HCT116 (cell line): Measurements from ENCODE around the gene LRRC8B. TPM values are rescaled to one million over a fixed set of nuclear protein-coding genes. Genes with fewer than 3 reads are reported as not detected.

Source experiments
- ATAC-seq: fragments of 200-7000 bp; cut with Tn5 transposase; 2 replicates; pipeline ENCODE4 v1.9.1; 2020; ENCODE audit warnings: mild to moderate bottlenecking, moderate library complexity
- BruUV-seq: library from RNA; stranded (reverse); fragments of 400-500 nt; replicated peaks from 2 replicates; lab custom pipeline; 2021; lab: Mats Ljungman, UMichigan
- CTCF ChIA-PET: fragments of 300-600 bp; sonication (Branson Sonifier 250); formaldehyde crosslinking; loops from one replicate; lab custom pipeline; 2021; ENCODE audit warnings: antibody characterized with exemption; lab: Charles Lee
- POLR2A ChIA-PET: fragments of 300-600, 350-600 bp; sonication (Branson Sonifier 250); formaldehyde crosslinking; loops from one replicate; lab custom pipeline; 2021; ENCODE audit warnings: antibody characterized with exemption; lab: Charles Lee
- RAD21 ChIA-PET, 2 experiments: fragments of 300-600 bp; sonication (Branson Sonifier 250); formaldehyde crosslinking; loops; one replicate each; lab custom pipeline; 2023; ENCODE audit warnings: low total read pairs in 2 of 2; ENCODE audit not compliant: uncharacterized antibody in 2 of 2, unreplicated experiment in 2 of 2, low non-redundant PET in 1 of 2; lab: Charles Lee
- DNase-seq: peaks from one replicate; pipeline ENCODE4 v3.0.0-alpha.2; 2010; ENCODE audit warnings: low read depth, low spot score
- H2AFZ ChIP-seq: fragments of 200-600 bp; shearing (Covaris generic), sonication (generic); 2 replicates; pipeline ENCODE4 v1.6.1; 2017; ENCODE audit warnings: low read depth, mixed run types, mixed read lengths, antibody characterized with exemption, low read length; ENCODE audit not compliant: poor library complexity, severe bottlenecking
- H3K27ac ChIP-seq: 2 replicates; pipeline ENCODE4 v1.5.1; 2012; ENCODE audit warnings: low read depth, low read length
- H3K27me3 ChIP-seq: fragments of 200-600 bp; sonication (generic); 2 replicates; pipeline ENCODE4 v1.6.1; 2016; ENCODE audit warnings: mixed run types, low read length, mixed read lengths; ENCODE audit not compliant: insufficient read depth
- H3K36me3 ChIP-seq, 2 experiments: fragments of 200-500 bp in 1 of 2; fragments of 200-600 bp in 1 of 2; sonication (Bioruptor generic) in 1 of 2; sonication (generic) in 1 of 2; 2 replicates each; pipeline versions ENCODE4 v1.5.1 to v1.6.1; 2014 to 2016; ENCODE audit warnings: low read length in 2 of 2, inconsistent platforms in 1 of 2, mixed read lengths in 1 of 2, mixed run types in 1 of 2; ENCODE audit not compliant: insufficient read depth in 2 of 2, control insufficient read depth in 1 of 2
- H3K4me1 ChIP-seq, 2 experiments: fragments of 200-600 bp in 1 of 2; sonication (generic) in 1 of 2; 2 replicates each; pipeline versions ENCODE4 v1.5.1 to v1.6.1; 2012 to 2017; ENCODE audit warnings: low read length in 2 of 2, inconsistent platforms in 1 of 2, mild to moderate bottlenecking in 1 of 2, mixed read lengths in 1 of 2, mixed run types in 1 of 2, moderate library complexity in 1 of 2; ENCODE audit not compliant: insufficient read depth in 2 of 2, control insufficient read depth in 1 of 2
- H3K4me2 ChIP-seq: fragments of 200-600 bp; sonication (generic); 2 replicates; pipeline ENCODE4 v1.6.1; 2017; ENCODE audit warnings: mixed run types, low read length, mixed read lengths
- H3K4me3 ChIP-seq, 2 experiments: fragments of 200-600 bp in 1 of 2; sonication (generic) in 1 of 2; replicated peaks in 1 of 2; 2 replicates each; pipeline ENCODE4 v1.5.1; 2011 to 2016; ENCODE audit warnings: low read length in 2 of 2, control low read depth in 1 of 2, low read depth in 1 of 2, mild to moderate bottlenecking in 1 of 2, mixed read lengths in 1 of 2, mixed run types in 1 of 2
- H3K79me2 ChIP-seq: fragments of 200-600 bp; sonication (generic); 2 replicates; pipeline ENCODE4 v1.6.1; 2017; ENCODE audit warnings: mild to moderate bottlenecking, mixed run types, low read length, moderate library complexity, mixed read lengths; ENCODE audit not compliant: insufficient read depth
- H3K9ac ChIP-seq: fragments of 200-600 bp; sonication (generic); 2 replicates; pipeline ENCODE4 v1.6.1; 2016; ENCODE audit warnings: low read length, mixed read lengths
- H3K9me2 ChIP-seq: fragments of 200-600 bp; sonication (generic), shearing (Covaris generic); 2 replicates; pipeline ENCODE4 v1.6.1; 2017; ENCODE audit warnings: mixed run types, mild to moderate bottlenecking, moderate library complexity; ENCODE audit not compliant: insufficient read depth
- H3K9me3 ChIP-seq, 2 experiments: fragments of 200-500 bp in 1 of 2; fragments of 200-600 bp in 1 of 2; sonication (Bioruptor generic) in 1 of 2; sonication (generic) in 1 of 2; 2 replicates each; pipeline ENCODE4 v1.6.1; 2014 to 2017; ENCODE audit warnings: low read length in 2 of 2, mixed read lengths in 2 of 2, inconsistent platforms in 1 of 2, low read depth in 1 of 2, mild to moderate bottlenecking in 1 of 2, mixed run types in 1 of 2, moderate library complexity in 1 of 2; ENCODE audit not compliant: control insufficient read depth in 1 of 2, insufficient read depth in 1 of 2
- H4K20me1 ChIP-seq: fragments of 200-600 bp; sonication (generic), shearing (Covaris generic); 2 replicates; pipeline ENCODE4 v1.6.1; 2017; ENCODE audit warnings: mixed run types, mild to moderate bottlenecking, moderate library complexity; ENCODE audit not compliant: insufficient read depth
- CBX3 ChIP-seq: IDR thresholded peaks from 2 replicates; pipeline ENCODE4 v1.6.1; 2012; ENCODE audit warnings: low read depth
- CEBPB ChIP-seq: IDR thresholded peaks from 2 replicates; pipeline ENCODE4 v1.6.1; 2012; ENCODE audit warnings: low read depth
- EZH2phosphoT487 ChIP-seq: fragments of 200-600 bp; IDR thresholded peaks from 2 replicates; pipeline ENCODE4 v1.6.1; 2018; ENCODE audit warnings: antibody characterized with exemption, borderline replicate concordance
- FOSL1 ChIP-seq: IDR thresholded peaks from 2 replicates; pipeline ENCODE4 v1.6.1; 2012; ENCODE audit warnings: low read depth
- POLR2AphosphoS5 ChIP-seq: IDR thresholded peaks from 2 replicates; pipeline ENCODE4 v1.6.1; 2011; ENCODE audit warnings: mild to moderate bottlenecking, low read depth, low read length, moderate library complexity
- RAD21 ChIP-seq: IDR thresholded peaks from 2 replicates; pipeline ENCODE4 v1.6.1; 2012; ENCODE audit warnings: low read depth, mild to moderate bottlenecking
- SP1 ChIP-seq: IDR thresholded peaks from 2 replicates; pipeline ENCODE4 v1.6.1; 2012; ENCODE audit warnings: low read depth
- intact Hi-C: fragments of 100-400 bp; cut with micrococcal nuclease; formaldehyde crosslinking; loops from 2 replicates; pipeline ENCODE4 v1.10.0; 2022
- total RNA-seq: library from RNA; stranded (reverse); gene quantifications from one replicate; pipeline ENCODE4 v1.2.1, GENCODE V29; 2021; ENCODE audit not compliant: unreplicated experiment
- TF ChIP-seq, protein P1 (sequence below): IDR thresholded peaks from 2 replicates; pipeline ENCODE4 v1.6.1; 2012
- TF ChIP-seq, protein P2 (sequence below): IDR thresholded peaks from 2 replicates; pipeline ENCODE4 v1.6.1; 2011; ENCODE audit warnings: mild to moderate bottlenecking, low read length, moderate library complexity; ENCODE audit not compliant: insufficient replicate concordance; ENCODE audit errors: extremely low read depth

The LRRC8B gene
- total RNA-seq, 1 experiment from 2014 or later, result 17.9 TPM

DNA sequence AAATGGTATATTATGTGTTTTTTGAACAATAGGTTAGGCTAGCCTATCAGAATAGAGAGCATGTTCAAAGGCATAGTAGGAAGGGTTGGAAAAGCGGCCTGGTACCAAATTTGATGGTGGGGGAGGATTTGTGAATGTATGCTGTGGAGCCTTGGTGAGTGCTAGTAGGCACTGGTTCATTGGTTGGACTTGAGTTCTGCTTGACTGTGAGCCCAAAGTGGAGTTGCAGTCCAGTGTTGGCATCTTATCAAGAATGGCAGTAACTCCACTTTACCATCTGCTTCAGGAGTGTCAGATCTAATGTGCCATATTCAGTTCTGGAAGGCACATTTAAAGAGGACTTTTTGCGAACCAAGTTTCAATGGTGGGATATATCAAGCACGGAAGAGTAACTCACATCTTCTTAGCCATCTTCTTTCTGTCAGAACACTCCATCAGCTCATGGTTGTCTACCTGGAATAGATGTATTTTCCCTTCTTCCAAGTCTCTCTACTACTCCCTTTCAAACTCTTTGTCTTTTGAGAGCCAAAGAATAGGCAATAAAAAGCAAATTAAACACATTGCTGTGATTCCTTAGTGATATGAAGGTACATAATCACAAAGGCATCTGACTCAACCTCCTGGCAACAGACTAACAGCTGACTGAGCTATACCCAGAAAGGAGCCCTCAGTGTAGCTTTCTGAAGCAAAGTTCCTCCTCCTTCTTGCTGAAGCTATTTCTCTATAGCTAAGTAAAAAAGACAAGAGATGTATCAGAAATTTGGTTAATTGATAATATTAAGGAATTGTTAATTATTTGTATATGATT lies 21.7 kb downstream of the LRRC8B start:
- H3K79me2 ChIP-seq, result peaks cover 24% of the 10 kb centered on the region
- no peak overlapping the region for H3K4me3 ChIP-seq
- H3K36me3 ChIP-seq, result no peaks in the 10 kb centered on the region
- H3K27ac ChIP-seq, result no peak overlapping the region
- H3K9ac ChIP-seq, result no peak overlapping the region
- intact Hi-C loops, result no loop called here
- DNase-seq (no peak), ATAC-seq (no peak)
- TF ChIP-seq SP1 (no peak), CEBPB (no peak), POLR2AphosphoS5 (no peak), EZH2phosphoT487 (no peak), CBX3 (no peak), FOSL1 (no peak), RAD21 (no peak)
- TF ChIP-seq, protein P1, sequence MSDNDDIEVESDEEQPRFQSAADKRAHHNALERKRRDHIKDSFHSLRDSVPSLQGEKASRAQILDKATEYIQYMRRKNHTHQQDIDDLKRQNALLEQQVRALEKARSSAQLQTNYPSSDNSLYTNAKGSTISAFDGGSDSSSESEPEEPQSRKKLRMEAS, result no peak
- TF ChIP-seq, protein P2, sequence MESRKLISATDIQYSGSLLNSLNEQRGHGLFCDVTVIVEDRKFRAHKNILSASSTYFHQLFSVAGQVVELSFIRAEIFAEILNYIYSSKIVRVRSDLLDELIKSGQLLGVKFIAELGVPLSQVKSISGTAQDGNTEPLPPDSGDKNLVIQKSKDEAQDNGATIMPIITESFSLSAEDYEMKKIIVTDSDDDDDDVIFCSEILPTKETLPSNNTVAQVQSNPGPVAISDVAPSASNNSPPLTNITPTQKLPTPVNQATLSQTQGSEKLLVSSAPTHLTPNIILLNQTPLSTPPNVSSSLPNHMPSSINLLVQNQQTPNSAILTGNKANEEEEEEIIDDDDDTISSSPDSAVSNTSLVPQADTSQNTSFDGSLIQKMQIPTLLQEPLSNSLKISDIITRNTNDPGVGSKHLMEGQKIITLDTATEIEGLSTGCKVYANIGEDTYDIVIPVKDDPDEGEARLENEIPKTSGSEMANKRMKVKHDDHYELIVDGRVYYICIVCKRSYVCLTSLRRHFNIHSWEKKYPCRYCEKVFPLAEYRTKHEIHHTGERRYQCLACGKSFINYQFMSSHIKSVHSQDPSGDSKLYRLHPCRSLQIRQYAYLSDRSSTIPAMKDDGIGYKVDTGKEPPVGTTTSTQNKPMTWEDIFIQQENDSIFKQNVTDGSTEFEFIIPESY, result no peak
- H3K9me2 ChIP-seq, result no peaks in the 10 kb centered on the region
- no peaks in the 10 kb centered on the region for H3K27me3 ChIP-seq
- ChIA-PET CTCF (no interaction called here), POLR2A (no interaction called here), RAD21 (no interaction called here)
- H3K4me1 ChIP-seq, result peaks cover 0 to 8% of the 10 kb centered on the region in 2 experiments; a peak in 2 of 4 replicates
- H3K9me3 ChIP-seq, result no peaks in the 10 kb centered on the region
- H3K4me2 ChIP-seq, result no peak overlapping the region
- H2AFZ ChIP-seq, result no peak overlapping the region
- no TSS peak for BruUV-seq
- H4K20me1 ChIP-seq, result no peaks in the 10 kb centered on the region
